ENCODE data around the gene NMU.

DNA sequence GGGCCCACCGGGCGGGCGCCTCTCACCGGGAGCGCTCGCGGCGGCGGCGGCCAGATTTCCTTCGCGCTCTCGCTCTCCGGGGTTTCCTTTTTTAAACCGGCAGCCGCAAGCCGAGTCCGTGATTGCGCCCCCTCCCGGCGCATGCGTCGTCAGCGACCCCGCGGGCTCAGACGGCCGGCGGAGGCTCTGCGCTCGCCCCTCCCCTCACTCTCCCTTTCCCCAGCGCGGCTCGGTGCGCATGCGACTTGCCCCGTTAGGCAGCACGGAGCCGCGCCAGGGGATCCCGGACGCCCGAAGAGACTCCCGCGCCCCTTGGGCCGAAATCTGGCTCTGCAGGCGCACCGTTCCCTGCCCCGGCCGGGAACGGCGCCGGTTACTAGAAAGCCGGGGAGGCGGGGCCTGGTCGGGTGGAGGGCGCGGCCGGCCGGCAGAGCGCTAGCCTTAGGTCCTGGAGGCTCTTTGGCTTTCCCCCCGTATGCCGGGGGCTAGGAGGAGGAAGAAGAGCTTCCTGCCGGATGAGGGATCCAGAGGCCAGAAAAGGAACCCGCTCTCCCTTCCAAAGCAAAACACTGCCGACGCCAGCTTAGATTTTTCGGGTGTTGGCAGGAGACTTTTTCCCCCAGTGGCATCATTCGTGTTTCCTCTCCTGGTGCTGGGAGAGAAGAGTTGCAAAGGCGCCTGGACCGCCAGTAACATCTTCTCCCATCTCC lies 89.2 kb downstream of the NMU start, which contains the start of gene CLOCK:
- TF ChIP-seq, protein P1, sequence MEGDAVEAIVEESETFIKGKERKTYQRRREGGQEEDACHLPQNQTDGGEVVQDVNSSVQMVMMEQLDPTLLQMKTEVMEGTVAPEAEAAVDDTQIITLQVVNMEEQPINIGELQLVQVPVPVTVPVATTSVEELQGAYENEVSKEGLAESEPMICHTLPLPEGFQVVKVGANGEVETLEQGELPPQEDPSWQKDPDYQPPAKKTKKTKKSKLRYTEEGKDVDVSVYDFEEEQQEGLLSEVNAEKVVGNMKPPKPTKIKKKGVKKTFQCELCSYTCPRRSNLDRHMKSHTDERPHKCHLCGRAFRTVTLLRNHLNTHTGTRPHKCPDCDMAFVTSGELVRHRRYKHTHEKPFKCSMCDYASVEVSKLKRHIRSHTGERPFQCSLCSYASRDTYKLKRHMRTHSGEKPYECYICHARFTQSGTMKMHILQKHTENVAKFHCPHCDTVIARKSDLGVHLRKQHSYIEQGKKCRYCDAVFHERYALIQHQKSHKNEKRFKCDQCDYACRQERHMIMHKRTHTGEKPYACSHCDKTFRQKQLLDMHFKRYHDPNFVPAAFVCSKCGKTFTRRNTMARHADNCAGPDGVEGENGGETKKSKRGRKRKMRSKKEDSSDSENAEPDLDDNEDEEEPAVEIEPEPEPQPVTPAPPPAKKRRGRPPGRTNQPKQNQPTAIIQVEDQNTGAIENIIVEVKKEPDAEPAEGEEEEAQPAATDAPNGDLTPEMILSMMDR (IDR thresholded peaks at IDR 0.05; ENCODE audit: borderline replicate concordance, extremely low read depth, low read length, poor library complexity, severe bottlenecking) = peak; percentile 54
- no peak for TF ChIP-seq EZH2 (IDR thresholded peaks at IDR 0.05; ENCODE audit: borderline replicate concordance, low read depth, low read length, severe bottlenecking)
